Gastroesophageal sphincter (tissue), 4 donors: Measurements from ENCODE around the gene RFLNA. TPM values are rescaled to one million over a fixed set of nuclear protein-coding genes. Genes with fewer than 3 reads are reported as not detected.

Experiments used
- ATAC-seq: fragments of 150-250 bp; one replicate; pipeline ENCODE4 v1.9.1; 2016; ENCODE audit warnings: mild to moderate bottlenecking, moderate library complexity
- H3K27ac ChIP-seq, 4 donors: fragments of 200-600 bp; sonication (generic) in 3 of 4; 1 replicate in 3 of 4; 2 replicates in 1 of 4; pipeline ENCODE4 v1.5.1; 2016 to 2019
- H3K27me3 ChIP-seq: fragments of 200-600 bp; sonication (generic); one replicate; pipeline ENCODE4 v1.5.1; 2019
- H3K36me3 ChIP-seq, 2 donors: fragments of 200-600 bp; sonication (generic); one replicate each; pipeline ENCODE4 v1.5.1; 2019; ENCODE audit warnings: control low read depth in 1 of 2
- H3K4me1 ChIP-seq, 3 donors: fragments of 200-600 bp; sonication (generic); 1 replicate in 2 of 3; 2 replicates in 1 of 3; pipeline ENCODE4 v1.5.1; 2016 to 2019; ENCODE audit warnings: control low read depth in 2 of 3
- H3K4me3 ChIP-seq, 2 donors: fragments of 200-600 bp; sonication (generic); one replicate each; pipeline ENCODE4 v1.5.1; 2019; ENCODE audit warnings: mild to moderate bottlenecking in 1 of 2, moderate library complexity in 1 of 2
- H3K9me3 ChIP-seq, 3 donors: fragments of 200-600 bp; sonication (generic); one replicate each; pipeline ENCODE4 v1.5.1; 2017 to 2019; ENCODE audit warnings: control low read depth in 2 of 3
- CTCF ChIP-seq, 4 experiments: fragments of 200-600 bp in 2 of 4; fragments of 450-650 bp in 2 of 4; sonication (generic) in 1 of 4; IDR thresholded peaks; one replicate each; pipeline ENCODE4 v1.5.1; 2017 to 2019; ENCODE audit warnings: antibody characterized with exemption in 4 of 4, mild to moderate bottlenecking in 2 of 4, moderate library complexity in 2 of 4
- EP300 ChIP-seq: sonication (generic); formaldehyde crosslinking; IDR thresholded peaks from one replicate; pipeline ENCODE4 v1.6.1; 2017; ENCODE audit warnings: antibody characterized with exemption, mild to moderate bottlenecking
- POLR2A ChIP-seq, 2 donors: fragments of 450-650 bp; IDR thresholded peaks; one replicate each; pipeline ENCODE4 v1.6.1; 2017; ENCODE audit warnings: antibody characterized with exemption in 2 of 2, mild to moderate bottlenecking in 2 of 2, moderate library complexity in 1 of 2
- POLR2AphosphoS5 ChIP-seq: sonication (generic); formaldehyde crosslinking; IDR thresholded peaks from one replicate; pipeline ENCODE4 v1.6.1; 2017; ENCODE audit warnings: antibody characterized with exemption
- WGBS, 2 donors: methylation state at CpG; one replicate each; pipeline ENCODE4 v1.1.5; 2018; ENCODE audit warnings: low coverage in 1 of 2; 5-methylcytosine and 5-hydroxymethylcytosine counted together
- total RNA-seq, 4 donors: library from RNA; depleted of rRNA; stranded (reverse); fragments of >200 nt; gene quantifications; one replicate each; pipeline ENCODE4 v1.1.0, GENCODE V29; 2016

Gene RFLNA
- total RNA-seq, 4 donors from 2014 or later, result 0.39 to 1.2 (median 0.54) TPM; not detected in 1

- peaks cover 32% of the 10 kb centered on the region for H3K27me3 ChIP-seq
- ATAC-seq, result no peak
- WGBS, 2 donors, result 3 to 13% methylated on average over 3 to 9 of the region's 42 CpGs
- no peaks in the 10 kb centered on the region for H3K9me3 ChIP-seq
- peaks cover 2 to 28% (median 10%) of the 10 kb centered on the region in 3 donors for H3K4me1 ChIP-seq
- peak overlapping the region; percentile 1 to 56 for H3K4me3 ChIP-seq
- peak overlapping the region in 1 of 4 donors; percentile 10 for H3K27ac ChIP-seq
- TF ChIP-seq POLR2A (IDR thresholded peaks at IDR 0.05) (no peak), POLR2AphosphoS5 (no peak), EP300 (no peak), CTCF (IDR thresholded peaks at IDR 0.05) (no peak)
- no peaks in the 10 kb centered on the region for H3K36me3 ChIP-seq
These were observed 652 bp downstream of the RFLNA start for GRCh38 chr12:124295431-124296058.

GRCh38 chr12:124296295-124296915, 1.5 kb downstream of the RFLNA start:
- Histone ChIP-seq H3K27ac (peak overlapping the region in 1 of 4 donors; percentile 3), H3K4me3 (peak overlapping the region in 1 of 2 donors; percentile 30)

GRCh38 chr12:124296916-124297351, 2.0 kb downstream of the RFLNA start:
- WGBS, 2 donors, result 53 to 54% methylated on average over 3 to 8 of the region's 9 CpGs
- no peak for TF ChIP-seq POLR2AphosphoS5
- no peak for TF ChIP-seq POLR2A (IDR thresholded peaks at IDR 0.05)
- no peak for TF ChIP-seq CTCF (IDR thresholded peaks at IDR 0.05)
- TF ChIP-seq EP300, result no peak
- Histone ChIP-seq H3K36me3 (no peaks in the 10 kb centered on the region), H3K4me1 (peaks cover 2 to 28% (median 10%) of the 10 kb centered on the region in 3 donors), H3K27me3 (peaks cover 32% of the 10 kb centered on the region), H3K4me3 (peak overlapping the region in 1 of 2 donors; percentile 30), H3K9me3 (no peaks in the 10 kb centered on the region), H3K27ac (peak overlapping the region in 1 of 4 donors; percentile 3)
- no peak for ATAC-seq

More at GRCh38 chr12:124296295-124296915, 1.5 kb downstream of the RFLNA start:
- Histone ChIP-seq H3K36me3 (no peaks in the 10 kb centered on the region), H3K4me1 (peaks cover 2 to 28% (median 10%) of the 10 kb centered on the region in 3 donors), H3K9me3 (no peaks in the 10 kb centered on the region), H3K27me3 (peaks cover 32% of the 10 kb centered on the region)
- 40% methylated on average over 1 of the region's 21 CpGs; no CpG with 5 or more reads in 1 of the 2 donors for WGBS, 2 donors
- ATAC-seq, result no peak
- TF ChIP-seq EP300 (no peak), POLR2AphosphoS5 (no peak), POLR2A (IDR thresholded peaks at IDR 0.05) (no peak), CTCF (IDR thresholded peaks at IDR 0.05) (no peak)

GRCh38 chr12:124297389-124297788, 2.5 kb downstream of the RFLNA start:
- Histone ChIP-seq H3K27me3 (peaks cover 32% of the 10 kb centered on the region), H3K27ac (no peak overlapping the region), H3K4me3 (no peak overlapping the region), H3K4me1 (peaks cover 2 to 28% (median 10%) of the 10 kb centered on the region in 3 donors), H3K9me3 (no peaks in the 10 kb centered on the region), H3K36me3 (no peaks in the 10 kb centered on the region)
- WGBS, 2 donors, result 80 to 90% methylated on average over 2 to 3 of the region's 4 CpGs
- TF ChIP-seq POLR2AphosphoS5, result no peak
- TF ChIP-seq EP300, result no peak
- no peak for TF ChIP-seq POLR2A (IDR thresholded peaks at IDR 0.05)
- no peak for TF ChIP-seq CTCF (IDR thresholded peaks at IDR 0.05)
- ATAC-seq, result no peak
